ENCODE measurements around the gene AP3D1.

Gene AP3D1

DNA sequence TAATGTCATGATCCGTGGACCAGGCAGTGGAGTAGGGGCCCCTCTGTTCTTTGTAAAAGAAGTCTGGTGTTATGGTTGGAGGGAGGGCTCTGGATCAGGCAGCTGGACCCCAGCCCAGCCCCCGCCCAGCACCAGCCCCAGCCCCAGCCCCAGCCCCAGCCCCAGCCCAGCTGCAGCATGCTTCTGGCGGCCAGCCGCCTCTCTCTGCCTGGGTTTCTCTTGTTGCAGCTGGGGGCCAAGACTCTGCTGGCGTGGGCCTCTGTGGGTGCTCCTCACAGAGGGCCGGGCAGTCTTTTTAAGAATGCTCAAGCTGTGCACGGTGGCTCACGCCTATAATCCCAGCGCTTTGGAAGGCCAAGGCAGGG, 30.2 kb upstream of the AP3D1 start:
- peak; percentile 66 for DNase-seq (ENCODE audit: low spot score)

DNA sequence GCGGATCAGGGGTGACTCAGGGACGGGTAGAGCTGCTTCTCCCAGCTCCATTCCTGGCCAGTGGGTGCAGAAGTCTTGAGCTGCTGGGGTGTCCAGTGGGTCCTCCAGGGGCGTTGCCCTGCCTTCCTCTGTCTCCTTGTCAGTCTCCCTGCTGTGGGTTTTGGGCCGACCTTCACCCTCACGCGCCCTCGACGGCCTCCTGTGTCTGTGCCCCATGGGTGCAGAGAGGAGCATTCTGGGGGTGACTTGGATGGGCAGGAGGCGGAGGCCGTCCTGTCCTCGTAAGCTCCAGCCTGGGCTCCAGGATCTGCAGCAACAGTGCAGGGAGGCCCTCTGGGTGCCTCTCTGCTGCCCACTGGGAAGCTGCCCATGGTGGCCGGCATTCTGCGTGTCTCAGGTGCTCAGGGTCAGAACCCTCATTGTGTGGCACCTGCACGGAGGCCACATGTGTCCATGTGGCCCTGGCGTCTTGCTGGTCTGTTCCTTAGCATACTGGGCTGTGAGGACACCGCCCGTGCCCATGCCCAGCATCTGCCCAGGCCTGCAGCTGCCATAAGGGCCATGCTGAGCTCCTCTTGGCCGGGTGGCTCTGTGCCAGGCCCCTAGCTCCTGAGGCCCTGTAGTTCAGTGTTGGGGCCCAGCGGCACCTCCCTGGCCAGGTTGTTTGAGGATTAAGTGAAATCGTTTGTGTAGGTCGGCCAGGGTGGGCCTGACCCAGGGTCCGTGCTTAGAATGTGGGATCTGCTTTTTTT, 29.7 kb upstream of the AP3D1 start:
- no peak for DNase-seq (ENCODE audit: low spot score)

DNA sequence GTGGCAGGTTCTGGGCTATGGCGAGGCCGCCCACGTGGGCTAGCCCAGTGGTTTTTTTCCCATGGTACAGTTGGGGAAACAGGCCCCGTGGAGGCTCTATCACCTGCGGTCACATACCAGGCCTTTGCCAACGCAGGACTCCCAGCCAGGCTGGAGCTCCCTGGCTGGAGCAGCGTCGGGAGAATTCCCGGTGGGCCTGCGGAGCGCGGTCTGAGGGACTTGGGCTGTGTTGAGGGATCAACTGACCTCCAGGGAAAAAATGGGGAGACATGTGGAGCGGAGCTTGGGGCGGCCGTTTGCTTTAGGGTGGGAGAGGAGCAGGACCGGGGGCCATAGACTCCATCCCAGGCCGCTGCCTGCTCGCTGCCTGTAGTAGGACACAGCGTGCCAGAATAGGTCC, 28.7 kb upstream of the AP3D1 start:
- no peak for DNase-seq (ENCODE audit: low spot score)

DNA sequence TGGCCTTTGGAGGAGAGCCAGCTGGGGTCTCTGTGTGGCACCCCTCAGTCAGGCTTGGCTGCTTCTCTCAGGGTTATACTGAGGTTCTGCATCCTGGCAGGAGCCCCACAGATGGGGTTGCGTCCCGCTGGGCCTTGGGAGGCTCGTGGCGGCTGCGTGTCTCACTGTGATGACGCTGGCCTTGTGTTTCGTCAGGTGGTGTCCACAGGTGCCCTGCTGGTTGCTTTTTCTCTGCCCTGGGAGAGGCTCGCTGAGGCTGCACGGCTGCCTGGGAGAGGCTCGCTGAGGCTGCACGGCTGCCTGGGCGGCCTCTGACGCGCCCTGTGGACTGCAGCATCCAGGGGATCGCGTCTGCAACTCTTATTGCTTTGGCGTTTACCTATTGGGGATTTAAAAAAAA, 27.7 kb upstream of the AP3D1 start:
- DNase-seq (ENCODE audit: low spot score): no peak

DNA sequence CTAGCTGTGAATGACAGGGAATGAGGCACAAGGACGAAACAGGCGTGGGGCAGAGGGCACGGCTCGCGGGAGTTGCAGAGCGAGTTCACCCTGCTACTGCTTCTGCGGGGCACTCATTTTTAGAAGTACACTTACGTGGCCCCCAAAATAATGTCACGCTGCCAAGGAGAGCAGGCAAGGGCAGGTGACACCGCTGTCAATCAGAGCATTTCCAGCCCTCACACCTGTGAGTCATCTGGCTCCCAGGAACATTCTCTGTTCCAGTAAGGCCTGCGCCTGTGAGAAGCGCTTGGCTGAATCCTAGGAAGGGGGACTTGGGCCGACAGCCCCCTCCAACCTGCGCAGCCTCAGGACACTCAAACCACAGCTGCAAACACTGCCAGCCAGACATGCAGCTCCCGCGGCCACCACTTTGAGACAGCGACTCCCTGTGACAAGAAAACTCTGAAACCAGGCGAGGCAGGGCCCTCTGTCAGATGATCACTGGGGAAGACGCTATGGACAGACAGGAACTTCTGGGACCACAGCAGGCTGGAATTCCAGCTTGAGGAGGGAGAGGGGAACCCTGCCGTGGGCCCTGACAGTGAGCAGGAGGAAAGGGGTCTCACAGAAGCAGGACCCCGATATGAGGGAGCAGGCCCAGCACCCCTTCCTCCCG, 25.1 kb upstream of the AP3D1 start:
- no peak for DNase-seq (ENCODE audit: low spot score)

DNA sequence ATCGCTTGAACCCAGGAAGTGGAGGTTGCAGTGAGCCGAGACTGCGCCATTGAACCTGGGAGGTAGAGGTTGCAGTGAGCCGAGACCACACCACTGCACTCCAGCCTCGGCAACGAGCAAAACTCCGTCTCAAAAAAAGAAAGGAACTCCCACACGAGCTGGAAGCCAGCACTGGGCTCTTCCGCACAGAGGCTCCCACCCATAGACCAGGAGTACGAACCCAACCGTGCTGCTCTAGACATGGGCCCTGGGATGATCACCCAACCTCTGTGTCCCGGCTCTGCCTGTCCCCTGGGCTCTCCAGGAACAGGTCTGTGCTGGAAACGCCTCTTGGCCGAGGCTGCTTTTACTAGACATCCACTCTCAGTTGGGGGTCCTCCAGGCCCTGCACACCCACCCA, 24.4 kb upstream of the AP3D1 start:
- DNase-seq (ENCODE audit: low spot score): no peak

DNA sequence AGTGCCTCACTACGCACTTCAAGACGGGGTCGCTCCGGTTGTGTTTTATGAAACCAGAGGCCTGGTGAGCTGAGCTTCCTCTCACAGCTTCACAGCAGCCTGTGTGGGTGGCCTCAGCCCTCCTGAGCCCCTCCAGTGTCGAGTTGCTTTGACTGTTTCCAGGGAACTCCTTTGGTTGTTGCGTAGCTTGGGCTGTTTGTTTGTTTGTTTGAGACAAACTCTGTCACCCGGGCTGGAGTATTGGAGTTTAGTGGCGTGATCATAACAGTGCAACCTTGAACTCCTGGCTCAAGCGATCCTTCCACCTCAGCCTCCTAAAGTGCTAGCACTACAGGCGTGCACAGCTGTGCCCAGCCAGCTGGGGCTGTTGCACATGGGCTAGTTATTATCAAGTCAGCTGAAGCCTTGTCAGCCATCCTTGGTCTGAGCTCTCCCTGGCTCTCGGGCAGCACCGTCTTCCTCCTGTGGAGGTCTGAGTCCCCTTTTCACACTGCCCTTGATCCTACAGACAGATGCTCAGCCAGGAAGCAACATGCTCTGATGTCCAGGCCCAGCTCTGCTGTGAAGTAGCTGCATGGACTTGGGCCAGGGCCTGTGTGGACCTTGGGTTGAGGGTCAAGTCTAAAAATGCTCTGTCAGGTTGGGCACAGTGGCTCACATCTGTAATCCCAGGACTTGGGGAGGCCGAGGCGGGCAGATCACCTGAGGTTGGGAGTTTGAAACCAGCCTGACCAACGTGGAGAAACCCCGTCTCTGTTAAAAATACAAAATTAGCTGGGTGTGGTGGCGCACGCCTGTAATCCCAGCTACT, 22.6 kb upstream of the AP3D1 start:
- no peak for DNase-seq (ENCODE audit: low spot score)

DNA sequence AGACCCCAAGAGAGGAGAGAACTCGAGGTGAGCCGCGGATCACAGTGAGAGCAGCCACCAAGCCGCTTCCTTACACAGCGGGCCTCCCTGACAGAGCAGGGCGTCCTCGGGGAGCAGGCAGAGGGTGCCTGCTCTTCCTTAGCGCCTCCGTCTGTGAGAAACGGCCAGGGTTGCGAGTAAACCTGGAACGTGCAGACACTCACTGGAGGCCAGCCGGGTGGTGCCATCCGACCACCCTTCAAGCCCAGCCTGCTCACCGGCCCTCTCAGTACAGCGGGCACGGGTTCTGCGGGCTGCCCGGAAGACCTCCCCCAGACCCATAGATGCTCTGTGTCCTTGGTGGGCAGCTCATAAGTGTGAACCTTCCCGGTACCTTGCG, 22.0 kb upstream of the AP3D1 start:
- no peak for DNase-seq (ENCODE audit: low spot score)

DNA sequence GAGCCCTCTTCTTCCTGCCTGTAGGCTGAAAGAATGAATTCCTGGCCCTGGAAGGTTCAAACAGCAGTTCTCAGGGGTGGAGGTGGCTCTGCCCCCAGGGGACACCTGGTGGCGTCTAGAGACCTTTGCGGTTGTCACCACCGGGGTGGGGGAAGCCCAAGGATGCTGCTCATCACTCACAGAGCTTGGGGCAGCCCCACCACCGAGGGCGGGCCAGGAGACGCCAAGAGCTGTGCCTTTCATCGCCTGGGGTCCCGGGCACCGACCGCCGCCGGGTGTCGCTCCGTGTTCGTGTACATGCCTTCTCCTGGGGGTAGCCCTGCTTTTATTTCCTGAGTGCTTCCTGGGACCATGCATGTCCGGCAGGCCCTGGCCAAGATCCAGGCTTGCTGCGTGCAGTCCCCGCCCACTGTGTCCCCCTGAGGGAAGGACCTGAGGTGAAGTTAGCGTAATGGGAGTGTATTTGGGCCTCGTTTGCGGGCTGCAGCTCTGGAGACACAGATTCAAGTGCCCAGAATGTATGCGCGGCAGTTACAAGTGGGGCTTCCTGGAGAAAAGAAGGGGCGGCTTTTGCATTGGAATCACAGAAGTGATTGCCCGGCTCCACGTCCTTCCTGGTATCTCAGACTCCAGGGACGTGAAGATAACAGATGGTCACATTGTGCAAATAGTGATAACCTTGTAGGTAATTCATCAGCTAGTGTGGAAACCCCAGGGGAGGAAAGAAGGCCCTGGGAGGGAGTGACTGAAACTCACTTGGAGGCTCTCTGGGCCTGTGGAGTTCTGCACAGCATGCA, 20.2 kb upstream of the AP3D1 start:
- no peak for DNase-seq (ENCODE audit: low spot score)

DNA sequence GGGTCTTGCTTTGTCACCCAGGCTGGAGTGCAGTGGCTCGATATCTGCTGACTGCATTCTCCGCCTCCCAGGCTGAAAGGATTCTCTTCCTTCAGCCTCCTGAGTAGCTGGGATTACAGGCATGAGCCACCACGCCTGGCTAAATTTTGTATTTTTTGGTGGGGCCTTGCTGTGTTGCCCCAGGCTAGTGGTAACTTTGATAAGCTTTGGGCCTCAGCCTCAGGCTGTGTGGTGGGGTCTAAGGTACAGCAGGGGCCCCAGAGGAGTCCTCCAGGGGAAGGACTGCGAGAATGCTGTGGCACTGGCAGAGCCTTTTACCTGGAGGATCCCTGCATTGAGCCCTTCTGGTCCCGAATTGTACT, 19.6 kb upstream of the AP3D1 start:
- no peak for DNase-seq (ENCODE audit: low spot score)

DNA sequence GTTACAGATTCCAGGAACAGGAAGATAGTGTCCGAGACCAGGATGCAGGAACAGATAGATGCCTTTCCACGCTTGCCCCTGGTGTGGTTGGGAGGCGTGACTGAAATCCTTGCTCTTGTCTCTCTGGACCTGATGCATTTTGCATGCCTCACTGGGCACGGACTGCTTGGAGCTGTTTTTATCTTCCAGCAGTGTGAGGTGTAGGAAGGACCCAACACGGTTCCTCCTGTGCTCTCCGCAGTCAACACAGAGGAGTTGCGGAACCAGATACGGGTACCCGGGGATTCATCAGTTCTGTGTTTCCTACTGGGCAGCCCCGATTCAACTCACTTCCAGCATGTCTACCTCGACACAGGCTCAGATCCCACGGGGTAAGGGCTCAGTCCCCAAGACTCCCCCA, 18.9 kb upstream of the AP3D1 start:
- no peak for DNase-seq (ENCODE audit: low spot score)

DNA sequence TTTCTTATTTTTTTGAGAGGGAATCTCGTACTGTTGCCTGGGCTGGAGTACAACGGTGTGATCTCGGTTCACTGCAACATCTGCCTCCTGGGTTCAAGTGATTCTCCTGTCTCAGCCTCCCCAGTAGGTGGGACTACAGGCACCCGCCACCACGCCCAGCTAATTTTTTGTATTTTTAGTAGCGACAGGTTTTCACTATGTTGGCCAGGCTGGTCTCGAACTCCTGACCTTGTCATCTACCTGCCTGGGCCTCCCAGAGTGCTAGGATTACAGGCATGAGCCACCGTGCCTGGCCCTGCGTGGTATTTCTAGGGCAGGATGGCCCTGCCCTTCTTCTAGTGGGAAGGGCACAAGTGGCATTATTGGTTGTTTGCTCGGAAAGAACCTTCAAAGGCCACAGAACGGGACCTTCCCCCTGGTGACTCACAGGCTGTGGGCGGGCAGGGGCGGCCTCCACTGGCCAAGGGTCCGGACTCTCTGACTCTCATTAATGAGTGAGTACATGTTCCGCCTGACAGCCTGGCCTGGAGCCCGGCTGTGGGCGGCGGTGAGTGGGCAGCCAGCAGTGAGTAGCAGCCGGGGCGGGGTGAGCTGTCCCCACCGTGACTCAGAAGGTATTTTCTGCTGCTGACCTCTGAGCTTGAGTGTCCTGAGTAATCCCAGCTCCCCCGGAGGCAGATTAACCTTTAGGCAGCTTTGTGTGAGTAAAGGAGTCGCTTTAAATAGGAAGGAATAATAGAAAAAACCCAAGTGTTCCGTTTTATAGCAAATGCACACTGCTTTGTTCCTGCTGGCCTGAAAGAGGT, 17.5 kb upstream of the AP3D1 start:
- no peak for DNase-seq (ENCODE audit: low spot score)

DNA sequence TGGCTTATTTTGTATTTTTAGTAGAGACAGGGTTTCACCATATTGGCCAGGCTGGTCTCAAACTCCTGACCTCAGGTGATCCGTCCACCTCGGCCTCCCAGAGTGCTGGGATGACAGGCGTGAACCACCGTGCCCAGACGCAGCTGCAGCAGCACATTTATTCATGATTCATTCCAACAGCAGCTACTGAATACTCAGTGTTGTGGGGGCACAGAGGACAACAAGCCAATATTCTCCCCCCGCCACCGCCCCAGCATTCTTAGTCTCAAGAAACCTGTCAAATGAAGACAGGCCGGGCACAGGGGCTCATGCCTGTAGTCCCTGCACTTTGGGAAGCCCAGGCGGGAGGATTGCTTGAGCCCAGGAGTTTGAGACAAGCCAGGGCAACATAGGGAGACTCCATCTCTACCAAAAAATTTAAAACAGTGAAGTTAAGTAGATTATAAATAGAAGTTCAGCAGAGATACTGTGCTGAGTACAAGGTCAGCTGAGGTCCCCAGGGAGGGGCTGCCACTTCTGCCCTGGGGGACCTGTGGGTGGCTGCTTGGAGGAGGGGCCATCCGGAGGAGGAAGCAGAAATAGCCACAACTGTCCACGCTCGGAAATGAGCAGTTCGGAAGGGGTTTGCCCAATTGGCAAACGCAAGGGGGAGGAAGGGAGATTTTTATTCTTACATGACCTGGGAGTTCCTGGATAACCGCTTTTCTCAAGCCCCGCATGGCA, 16.7 kb upstream of the AP3D1 start:
- no peak for DNase-seq (ENCODE audit: low spot score)

DNA sequence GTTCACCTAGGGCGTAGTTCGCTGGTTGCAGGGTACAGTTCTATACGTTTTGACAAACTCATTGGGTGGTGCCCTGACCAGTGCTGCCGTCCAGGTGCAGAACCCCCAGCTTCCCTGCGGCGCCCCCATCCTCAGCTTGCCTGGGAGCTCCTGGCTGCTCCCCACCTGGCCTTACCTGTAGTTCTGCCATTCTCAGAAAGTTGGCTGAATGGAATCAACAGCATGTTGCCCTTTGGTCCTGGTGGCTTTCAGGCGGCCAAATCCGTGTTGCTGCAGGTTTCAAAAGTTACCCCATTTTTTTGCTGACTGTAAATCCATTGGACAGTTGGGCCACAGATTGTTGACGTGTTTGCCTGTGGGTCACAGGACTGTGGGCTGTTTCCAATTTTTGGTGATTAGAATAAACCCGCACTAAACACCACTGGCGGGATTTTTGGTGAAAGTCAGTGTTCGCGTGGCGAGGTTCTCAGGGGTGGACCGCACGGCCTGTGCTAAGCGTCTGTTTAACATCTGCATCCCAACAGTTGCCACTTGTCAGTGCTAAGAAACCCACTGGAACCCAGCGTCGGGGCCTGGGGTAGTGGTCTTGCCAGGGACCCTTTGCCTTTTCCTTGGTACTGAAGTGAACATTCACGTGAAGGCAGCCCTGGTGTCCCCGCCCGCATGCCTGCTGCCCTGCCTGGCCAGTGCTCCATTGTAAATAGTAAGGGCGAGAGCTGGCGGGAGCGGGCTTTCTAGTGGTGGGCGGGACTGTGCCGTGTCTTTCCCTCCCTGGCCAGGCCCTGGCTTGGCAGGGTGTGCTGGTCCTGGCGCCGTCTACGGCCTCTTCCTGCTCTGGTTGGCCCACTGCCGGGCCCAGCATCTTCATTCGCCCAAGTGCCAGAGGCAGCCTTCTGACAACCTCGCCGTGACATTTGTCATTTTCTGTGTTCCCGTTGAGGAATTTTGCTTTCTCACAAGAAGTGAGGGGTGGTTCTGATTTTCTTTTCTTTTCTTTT, 15.7 kb upstream of the AP3D1 start:
- DNase-seq (ENCODE audit: low spot score): no peak

DNA sequence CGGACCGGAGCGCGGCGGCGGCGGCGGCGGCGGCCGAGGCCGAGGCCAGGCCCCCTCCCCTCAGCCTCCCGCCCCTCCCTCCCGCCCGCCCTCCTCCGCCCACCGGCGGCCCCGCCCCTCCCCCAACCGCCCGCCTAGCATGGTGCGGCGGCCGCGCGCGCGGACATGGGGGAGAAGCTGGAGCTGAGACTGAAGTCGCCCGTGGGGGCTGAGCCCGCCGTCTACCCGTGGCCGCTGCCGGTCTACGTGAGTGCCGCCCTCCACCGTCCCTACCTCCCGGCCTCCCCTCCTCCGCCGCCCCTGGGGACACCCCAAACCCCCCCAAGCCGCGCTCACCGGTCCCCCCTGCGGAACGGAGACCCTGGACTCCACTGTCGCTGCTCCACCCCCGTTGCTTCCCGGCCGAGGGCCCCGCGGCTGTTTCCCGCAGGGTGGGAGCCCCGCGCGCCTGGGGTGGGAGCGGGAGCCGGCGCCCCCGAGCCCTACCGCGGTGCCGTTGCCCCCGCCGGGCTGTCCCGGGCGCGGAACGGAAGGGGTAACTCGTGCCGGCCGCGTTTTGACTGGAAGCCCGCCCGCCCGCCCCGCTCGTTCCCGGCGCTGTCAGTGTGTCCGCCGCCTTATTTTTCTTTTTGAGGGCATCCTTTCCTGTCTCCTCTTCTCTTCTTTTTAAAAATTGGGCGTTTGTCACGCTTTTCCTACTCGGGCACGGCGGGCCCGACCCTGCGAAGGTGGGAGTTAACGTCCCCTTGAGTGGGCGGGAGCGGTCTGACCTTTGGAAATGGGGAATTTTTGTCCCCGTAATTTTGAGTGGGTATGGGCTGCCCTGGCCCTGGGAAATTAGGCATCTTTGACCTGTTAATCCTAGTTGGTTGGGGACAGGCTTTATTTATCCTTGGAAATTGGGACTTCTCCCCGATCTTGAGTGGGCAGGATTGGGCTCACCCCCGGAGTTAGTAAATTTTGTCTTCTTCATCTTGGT, 12.9 kb upstream of the AP3D1 start:
- DNase-seq (ENCODE audit: low spot score): no peak

DNA sequence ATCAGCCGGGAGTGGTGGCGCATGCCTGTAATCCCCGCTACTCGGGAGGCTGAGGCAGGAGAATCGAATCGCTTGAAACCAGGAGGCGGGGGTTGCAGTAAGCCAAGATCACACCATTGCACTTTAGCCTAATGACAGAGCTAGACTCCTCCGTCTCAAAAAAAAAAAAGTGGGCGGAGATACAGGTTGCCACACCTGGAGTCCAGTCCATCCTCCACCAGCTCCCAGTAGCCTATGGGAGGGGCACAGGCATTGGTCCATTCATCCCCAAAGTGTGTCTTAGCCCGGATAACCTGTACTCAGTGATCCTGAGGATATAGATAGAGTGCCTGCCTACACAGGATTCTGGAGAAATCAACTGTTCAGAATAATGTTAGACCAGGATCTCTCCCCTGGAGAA, 9.0 kb upstream of the AP3D1 start:
- DNase-seq (ENCODE audit: low spot score): no peak

DNA sequence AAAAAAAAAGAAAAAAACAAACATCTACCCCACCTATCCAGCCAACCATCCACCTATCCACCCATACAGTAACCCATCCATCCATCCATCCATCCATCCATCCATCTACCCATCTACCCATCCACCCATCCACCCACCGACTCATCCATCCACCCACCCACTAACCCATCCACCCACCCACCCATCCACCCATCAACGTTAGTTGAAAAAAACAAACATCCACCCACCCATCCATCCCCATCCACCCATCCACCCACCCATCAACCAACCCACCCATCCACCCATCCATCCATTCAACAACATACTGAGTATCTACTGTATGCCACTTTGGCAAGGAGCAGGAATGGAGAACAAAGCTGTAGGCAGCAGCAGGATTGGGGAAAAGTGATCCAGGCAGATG, 6.1 kb upstream of the AP3D1 start:
- DNase-seq (ENCODE audit: low spot score): no peak

DNA sequence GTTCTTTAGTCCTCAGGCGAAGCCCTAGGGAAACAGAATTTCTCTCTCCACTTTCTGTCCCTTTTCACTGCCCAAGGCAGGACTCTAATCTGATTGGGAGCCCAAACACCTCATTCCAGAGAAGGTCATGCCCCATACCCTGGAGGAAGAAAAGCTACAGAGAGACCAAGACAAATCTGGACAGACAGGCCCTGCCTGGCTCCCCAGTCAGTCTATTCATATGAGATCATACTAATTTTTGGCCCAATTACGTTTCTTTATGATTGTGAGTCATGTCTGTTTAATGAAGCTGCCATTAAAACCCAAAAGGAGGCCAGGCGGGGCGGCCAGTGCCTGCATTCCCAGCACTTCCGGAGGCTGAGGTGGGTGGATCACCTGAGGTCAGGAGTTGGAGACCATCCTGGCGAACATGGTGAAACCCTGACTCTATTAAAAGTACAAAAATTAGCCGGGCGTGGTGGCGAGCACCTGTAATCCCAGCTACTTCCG, 3.3 kb upstream of the AP3D1 start:
- no peak for DNase-seq (ENCODE audit: low spot score)
